ENCODE measurements around the gene MAP3K4. TPM values are rescaled to one million over a fixed set of nuclear protein-coding genes. Genes with fewer than 3 reads are reported as not detected.

Gene MAP3K4
- total and polyA plus RNA-seq, 2 of the 4 experiments (the other 2 are of a cell fraction): 11.5 to 20.4 TPM

DNA sequence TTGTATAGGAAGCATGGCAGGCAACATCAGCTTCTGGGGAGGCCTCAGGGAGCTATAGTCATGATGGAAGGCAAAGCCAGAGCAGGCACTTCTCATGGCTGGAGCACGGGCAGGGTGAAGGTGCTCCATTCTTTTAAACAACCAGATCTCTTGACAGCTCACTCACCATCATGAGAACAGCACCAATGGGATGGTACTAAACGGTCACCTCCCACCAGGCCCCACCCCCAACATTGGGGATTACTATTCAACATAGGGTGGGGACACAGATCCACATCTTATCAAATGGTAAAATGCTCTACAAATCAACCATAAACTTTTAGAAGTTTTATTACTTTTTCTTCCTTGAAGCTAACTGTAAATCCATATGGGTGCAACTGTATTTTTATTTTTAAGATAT is 61.5 kb downstream of the MAP3K4 start:
- Histone ChIP-seq H2BK120ac (ENCODE audit: low read depth, low read length) (no peak overlapping the region), H3K36me3 (ENCODE audit: control insufficient read depth, insufficient read depth, low read length) (peaks cover 10% of the 10 kb centered on the region), H3K9me1 (ENCODE audit: insufficient read depth, low read length) (no peaks in the 10 kb centered on the region), H4K8ac (ENCODE audit: low read depth in 2 of 2, low read length in 2 of 2) (no peak overlapping the region), H2BK15ac (ENCODE audit: low read depth, low read length) (no peak overlapping the region), H3K14ac (replicated peaks; ENCODE audit: low read depth, low read length) (no peak overlapping the region), H3K18ac (ENCODE audit: low read depth, low read length) (no peak overlapping the region), H2BK20ac (ENCODE audit: low read depth, low read length) (no peak overlapping the region), H4K91ac (ENCODE audit: insufficient read depth, low read depth, low read length) (no peak overlapping the region), H2AK9ac (replicated peaks; ENCODE audit: low read depth, low read length, poor library complexity) (no peak overlapping the region), H3K4me3 (ENCODE audit: insufficient read depth, low read depth, low read length) (no peak overlapping the region), H3K56ac (ENCODE audit: extremely low read depth, insufficient read depth, low read length) (no peak overlapping the region), H3K23ac (ENCODE audit: low read depth, low read length) (no peak overlapping the region), H3K79me1 (ENCODE audit: low read depth in 1 of 2, low read length in 2 of 2) (peaks cover 16 to 23% of the 10 kb centered on the region in 2 experiments), H2BK5ac (ENCODE audit: low read depth, low read length, poor library complexity, severe bottlenecking) (no peak overlapping the region), H3K27ac (ENCODE audit: insufficient read depth, low read length) (no peak overlapping the region), H4K5ac (ENCODE audit: low read depth, low read length) (no peak overlapping the region), H3K27me3 (ENCODE audit: control insufficient read depth, insufficient read depth, low read length) (no peaks in the 10 kb centered on the region), H3K4me1 (ENCODE audit: control insufficient read depth, insufficient read depth, low read length) (peaks cover 2% of the 10 kb centered on the region; the same call in 1 of the 2 replicates), H3K9me3 (ENCODE audit: control insufficient read depth, insufficient read depth, low read length) (no peaks in the 10 kb centered on the region), H2AFZ (replicated peaks; ENCODE audit: low read length, poor library complexity) (no peak overlapping the region), H3K4me2 (ENCODE audit: low read depth, low read length) (no peak overlapping the region), H3K9ac (ENCODE audit: low read depth, low read length) (no peak overlapping the region), H2AK5ac (ENCODE audit: low read depth, low read length) (no peak overlapping the region), H4K20me1 (ENCODE audit: insufficient read depth, low read length) (no peaks in the 10 kb centered on the region), H3K4ac (ENCODE audit: low read depth, low read length) (no peak overlapping the region)
- intact Hi-C loops (cut with micrococcal nuclease): no loop called here
- CTCF ChIA-PET: no interaction called here
- dilution Hi-C loops (cut with HindIII; ENCODE audit: low sequenced_read_pairs, unreplicated experiment): no loop called here
- WGBS, 2 experiments (ENCODE audit: extremely low coverage in 2 of 2, insufficient read length in 1 of 2): no CpG with 5 or more reads among the region's 2 CpGs
- no TSS peak for BruUV-seq (replicated peaks)
- POLR2A ChIA-PET (ENCODE audit: unreplicated experiment): no interaction called here
- ATAC-seq (ENCODE audit: low read depth) (no peak), DNase-seq (no peak)
- TF ChIP-seq MXI1 (IDR thresholded peaks at IDR 0.05; ENCODE audit: borderline replicate concordance, low read depth, low read length) (no peak), POLR2A (IDR thresholded peaks at IDR 0.05; ENCODE audit: low read depth, low read length) (no peak), CHD1 (IDR thresholded peaks at IDR 0.05; ENCODE audit: low read depth, low read length) (no peak), MAFK (IDR thresholded peaks at IDR 0.05; ENCODE audit: low read depth, low read length) (no peak), RCOR1 (IDR thresholded peaks at IDR 0.05; ENCODE audit: insufficient replicate concordance, low read length) (no peak), RFX5 (IDR thresholded peaks at IDR 0.05; ENCODE audit: low read depth, low read length) (no peak), CEBPB (IDR thresholded peaks at IDR 0.05; ENCODE audit: low read depth, low read length) (no peak)
- TF ChIP-seq, protein P1, sequence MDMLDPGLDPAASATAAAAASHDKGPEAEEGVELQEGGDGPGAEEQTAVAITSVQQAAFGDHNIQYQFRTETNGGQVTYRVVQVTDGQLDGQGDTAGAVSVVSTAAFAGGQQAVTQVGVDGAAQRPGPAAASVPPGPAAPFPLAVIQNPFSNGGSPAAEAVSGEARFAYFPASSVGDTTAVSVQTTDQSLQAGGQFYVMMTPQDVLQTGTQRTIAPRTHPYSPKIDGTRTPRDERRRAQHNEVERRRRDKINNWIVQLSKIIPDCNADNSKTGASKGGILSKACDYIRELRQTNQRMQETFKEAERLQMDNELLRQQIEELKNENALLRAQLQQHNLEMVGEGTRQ (IDR thresholded peaks at IDR 0.05; ENCODE audit: low read depth, low read length): no peak
- in situ Hi-C loops (cut with MboI; ENCODE audit: low sequenced_read_pairs): no loop called here
